Stimulated activated CD4-positive, alpha-beta T cell treated with anti-CD3 and anti-CD28 coated beads, Interleukin-12 subunit alpha, Interleukin-12 subunit beta, amount 100 ng/mL, for 48 hours (primary cell): ENCODE data around the gene MMP12.
"Not testable (repeated sequence)": the region's sequence is repeated elsewhere in the genome, so short reads cannot be mapped to it uniquely, and the experiment has no call there.

Experiments
- DNase-seq, 3 donors: peaks; one replicate each; pipeline ENCODE4 v3.0.0-alpha.2; 2020; ENCODE audit warnings: low read depth in 2 of 3, low spot score in 1 of 3

The MMP12 gene

DNA sequence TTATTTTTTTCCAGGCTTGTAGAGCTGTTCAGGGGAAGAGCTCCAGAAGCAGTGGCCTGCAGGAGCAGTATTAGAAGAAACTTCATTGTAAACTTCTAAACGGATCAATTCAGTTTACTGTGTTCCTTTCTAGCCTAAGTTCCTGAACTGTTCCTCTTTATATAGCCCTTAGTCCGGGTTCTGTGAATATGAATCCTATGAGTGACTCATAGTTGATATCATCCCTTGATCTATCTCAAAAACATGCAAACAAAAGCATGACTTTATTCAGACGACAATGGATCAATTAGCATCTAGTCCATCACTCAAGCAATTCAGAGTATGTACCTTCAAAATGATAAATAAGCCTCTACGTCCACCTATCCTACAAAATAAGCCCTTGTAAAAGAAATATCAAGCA, at the start of gene MMP12:
MMP12 (minus strand) TSS at position 131 of the 400 bp plus-strand sequence; CDS start at position 86, 45 bp downstream.
- DNase-seq: no peak

DNA sequence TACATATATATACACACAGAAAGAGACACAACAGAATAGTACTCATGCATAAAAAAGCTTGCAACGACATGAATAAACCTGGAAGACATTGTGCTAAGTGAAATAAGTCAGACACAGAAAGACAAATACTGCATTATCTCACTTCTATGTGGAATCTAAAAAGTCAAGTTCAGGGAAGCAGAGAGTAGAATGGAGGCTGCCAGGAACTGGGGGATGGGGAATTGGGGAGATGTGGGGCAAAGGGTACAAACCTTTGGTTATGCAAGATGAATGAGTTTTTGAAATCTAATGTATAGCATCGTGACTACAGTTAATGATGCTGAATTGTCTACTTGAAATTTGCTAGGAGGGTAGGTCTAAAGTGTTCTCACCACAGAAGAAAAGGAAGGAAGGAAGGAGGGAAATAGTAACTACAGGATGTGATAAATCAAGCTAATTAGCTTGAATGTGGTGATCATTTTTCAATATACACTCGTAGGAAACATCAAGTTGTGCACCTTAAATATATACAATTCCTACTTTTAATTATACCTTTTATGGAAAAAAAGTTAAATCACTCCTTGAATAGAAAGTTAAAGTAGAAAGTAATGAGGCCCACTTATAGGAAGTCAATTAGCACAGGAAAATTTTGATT, 46.9 kb upstream of the MMP12 start:
- no peak for DNase-seq

DNA sequence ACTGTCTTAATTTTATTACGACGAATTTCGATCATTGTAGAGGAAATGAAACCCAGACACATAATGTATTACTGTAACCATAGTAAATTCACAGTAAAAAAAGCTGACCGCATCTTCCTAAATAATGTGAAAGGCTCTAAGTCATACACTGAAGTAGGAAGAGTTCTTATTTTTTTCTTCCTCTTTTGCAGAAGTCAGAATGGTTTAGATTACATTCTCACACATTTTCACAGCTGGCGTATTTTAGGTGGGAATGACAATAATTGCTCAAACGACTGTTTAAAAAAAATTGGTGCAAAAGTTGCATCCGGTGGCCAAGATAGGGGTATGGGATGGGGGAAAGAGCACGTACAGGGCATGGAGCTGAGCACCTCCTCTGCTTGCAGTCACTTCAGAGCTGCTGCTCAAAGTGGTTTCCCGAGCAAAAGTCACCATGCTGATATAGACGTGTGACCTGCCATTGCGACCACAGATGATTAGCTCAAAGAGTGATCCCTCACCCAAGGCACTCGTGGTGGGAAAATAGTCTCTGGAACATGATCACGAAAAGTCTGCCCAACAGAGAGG, 45.4 kb upstream of the MMP12 start:
- no peak for DNase-seq

DNA sequence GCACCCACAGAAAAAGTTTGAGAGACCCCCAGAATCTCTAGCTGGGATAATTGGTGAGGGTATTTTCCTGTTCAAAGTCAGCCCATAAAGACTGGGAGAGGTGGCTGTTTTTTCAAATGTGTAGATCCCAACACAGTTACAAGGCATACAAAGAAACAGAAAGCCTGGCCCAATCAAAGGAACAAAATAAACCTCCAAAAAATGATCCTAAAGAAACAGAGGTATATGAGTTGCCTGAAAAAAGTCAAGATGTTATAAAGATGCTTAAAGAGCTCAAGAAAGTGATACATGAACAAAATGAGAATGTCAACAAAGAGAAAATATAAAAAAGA, 40.2 kb upstream of the MMP12 start:
- DNase-seq: no peak

DNA sequence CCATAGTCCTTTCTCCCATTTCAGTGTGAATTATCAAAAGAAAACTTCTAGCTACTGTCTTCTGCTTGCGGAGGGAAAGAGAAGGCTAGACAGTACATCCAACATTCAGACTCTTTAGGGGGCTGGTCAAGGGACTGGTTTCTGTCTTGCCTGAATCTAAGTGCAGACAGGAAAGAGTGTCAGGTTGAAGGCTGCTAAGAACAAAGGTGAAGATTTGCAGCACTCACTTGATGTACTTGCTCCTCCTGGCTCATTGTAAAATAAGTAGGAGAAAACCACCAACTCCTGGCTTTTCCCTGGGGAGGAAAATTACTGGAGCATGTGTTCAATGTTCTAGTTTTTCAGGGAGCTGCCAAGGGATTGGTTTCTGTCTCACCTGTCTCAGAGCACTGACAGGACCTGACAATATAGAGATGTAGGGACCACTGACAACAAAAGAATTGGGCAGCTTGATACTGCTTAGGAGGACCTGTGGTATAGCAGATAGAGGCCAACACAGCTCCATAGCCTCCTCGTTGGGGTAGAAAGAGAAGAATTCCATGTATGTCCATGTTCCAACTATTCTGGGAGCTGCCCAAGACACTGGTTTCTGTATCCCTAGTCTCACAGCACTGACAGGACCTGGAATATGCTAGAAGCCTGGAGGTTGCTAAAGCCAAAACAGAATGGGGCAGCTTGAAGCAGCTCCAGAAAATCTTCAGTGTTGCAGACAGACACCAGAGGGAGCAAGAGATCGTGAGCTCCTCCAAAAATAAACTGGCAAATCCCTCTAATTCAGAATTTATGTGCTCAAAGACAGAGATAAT, 39.7 kb upstream of the MMP12 start:
- DNase-seq: no peak

DNA sequence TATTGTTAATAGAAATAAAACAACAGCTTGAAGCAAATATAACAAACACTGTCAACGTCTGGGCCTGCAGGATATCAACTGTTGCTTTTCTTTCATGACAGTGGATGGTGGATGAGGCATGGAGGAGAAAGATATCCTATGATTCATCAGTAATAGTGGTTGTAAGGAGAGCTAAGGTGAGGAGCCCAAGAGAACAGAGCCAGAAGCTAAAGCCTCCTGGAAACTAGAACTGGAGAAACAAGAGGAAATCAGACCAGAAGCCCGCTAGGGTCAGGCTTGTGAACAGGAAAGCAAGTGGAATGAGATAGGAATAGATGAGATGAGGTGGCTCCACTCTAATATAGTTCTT, 37.7 kb upstream of the MMP12 start:
- no peak for DNase-seq

DNA sequence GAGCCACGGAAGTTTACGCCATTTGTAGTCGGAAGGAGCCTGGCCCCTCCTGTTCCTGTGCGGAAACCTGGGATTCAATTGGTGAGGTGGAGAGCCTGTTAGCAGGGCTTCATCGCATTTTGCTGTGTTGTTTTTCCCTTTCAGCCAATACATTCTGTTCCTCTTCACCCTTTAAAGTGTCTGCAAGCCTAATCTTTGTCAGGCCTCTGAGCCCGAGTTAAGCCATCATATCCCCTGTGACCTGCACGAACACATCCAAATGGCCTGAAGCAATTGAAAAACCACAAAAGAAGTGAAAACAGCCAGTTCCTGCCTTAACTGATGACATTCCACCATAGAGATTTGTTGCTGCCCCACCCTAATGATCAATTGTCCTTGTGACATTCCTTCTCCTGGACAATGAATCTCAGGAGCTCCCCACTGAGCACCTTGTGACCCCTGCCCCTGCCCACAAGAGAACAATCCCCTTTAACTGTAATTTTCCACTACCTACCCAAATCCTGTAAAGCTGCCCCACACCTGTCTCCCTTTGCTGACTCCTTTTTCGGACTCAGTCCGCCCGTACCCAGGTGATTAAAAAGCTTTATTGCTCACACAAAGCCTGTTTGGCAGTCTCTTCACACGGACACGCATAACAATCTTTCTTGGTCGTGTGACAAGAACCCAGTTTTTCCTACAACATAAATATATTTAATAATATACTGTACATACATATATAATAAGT, 37.1 kb upstream of the MMP12 start:
- no peak for DNase-seq

DNA sequence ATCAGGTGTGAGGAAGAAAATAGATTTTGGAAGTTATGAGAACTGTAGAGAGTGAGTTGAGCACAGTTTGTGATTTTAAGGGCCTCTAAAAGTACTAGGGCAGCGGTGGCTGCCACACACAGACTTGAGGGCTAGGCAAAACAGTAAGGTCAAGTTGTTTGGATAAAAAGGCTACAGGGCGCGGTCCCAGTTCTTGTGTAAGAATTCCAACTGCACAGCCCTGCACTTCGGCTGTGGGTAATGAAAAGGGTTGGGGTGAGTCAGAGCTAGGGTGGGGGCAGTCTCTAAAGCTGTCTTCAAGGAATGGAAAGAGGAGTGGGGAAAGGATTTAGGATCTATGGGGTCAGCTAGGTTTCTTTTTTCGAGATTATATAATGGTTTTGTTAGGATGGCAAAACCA, 31.1 kb upstream of the MMP12 start:
- not testable (repeated sequence) for DNase-seq

DNA sequence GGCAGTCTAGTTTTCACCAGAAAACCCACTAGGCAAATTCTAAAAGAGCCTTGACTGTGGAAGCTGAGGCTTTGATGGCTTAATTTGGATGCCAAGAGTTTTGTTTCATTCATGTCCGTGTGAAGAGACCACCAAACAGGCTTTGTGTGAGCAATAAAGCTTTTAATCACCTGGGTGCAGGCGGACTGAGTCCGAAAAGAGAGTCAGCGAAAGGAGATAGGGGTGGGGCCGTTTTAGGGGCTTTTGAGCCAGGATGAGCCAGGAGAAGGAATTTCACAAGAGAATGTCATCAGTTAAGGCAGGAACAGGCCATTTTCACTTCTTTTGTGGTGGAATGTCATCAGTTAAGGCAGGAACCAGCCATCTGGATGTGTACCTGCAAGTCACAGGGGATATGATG, 29.1 kb upstream of the MMP12 start:
- DNase-seq: not testable (repeated sequence)

DNA sequence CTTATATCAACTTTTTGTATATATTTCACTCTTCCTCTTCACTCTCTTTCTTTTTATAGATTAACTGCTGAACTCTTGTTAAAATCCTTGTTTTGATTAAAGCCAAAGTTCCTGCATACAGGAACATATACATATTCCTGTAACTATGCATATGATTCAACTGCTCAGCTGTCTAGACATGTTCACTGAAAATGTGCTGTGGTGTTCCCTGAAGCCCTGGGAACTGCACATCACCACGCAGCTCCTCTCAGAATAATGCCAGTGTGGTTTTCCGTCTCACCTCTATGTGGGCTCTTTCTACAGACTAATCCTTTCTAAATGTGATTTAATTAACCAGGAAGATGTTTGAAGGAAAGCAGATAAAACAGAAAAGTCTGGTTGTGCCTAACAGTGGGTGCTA, 25.6 kb upstream of the MMP12 start:
- no peak for DNase-seq

DNA sequence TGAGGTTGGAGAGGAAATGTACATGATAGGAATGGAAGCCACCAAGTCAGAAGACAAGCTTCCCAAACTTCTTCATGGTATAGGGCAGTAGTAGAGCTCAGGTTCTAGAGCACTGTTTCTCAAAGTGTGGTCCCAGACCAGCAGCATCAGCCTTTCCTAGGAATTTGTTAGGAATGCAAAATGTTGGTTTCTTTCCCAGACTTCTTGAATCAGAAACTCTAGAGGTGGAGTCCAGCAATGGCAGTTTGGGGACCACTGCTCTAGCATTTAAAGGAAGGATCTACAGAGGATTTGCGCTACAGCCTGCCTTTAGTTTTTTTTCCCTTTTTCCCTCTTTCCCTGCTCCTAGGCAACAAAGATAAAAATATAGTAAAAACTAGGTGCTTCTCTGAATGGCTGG, 17.0 kb upstream of the MMP12 start:
- DNase-seq: no peak

DNA sequence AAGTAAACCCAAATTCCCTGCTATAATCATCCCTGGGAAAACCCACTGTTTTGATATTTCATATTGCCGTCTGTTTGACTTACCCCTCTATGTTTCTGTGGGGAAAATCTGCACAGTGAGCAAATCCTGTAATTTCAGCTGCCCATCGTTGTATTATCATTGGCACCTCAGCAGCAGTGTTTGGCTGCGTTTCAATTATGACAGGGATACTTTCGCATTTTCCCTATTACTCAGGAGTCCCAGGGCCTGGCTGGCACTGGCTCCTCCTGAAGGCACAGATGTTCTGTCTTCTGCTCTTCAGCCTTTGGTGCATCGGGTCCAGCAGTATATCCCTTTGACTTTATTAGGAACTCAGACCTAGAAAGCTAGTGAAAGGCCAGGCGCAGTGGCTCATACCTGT, 12.2 kb upstream of the MMP12 start:
- DNase-seq: no peak

DNA sequence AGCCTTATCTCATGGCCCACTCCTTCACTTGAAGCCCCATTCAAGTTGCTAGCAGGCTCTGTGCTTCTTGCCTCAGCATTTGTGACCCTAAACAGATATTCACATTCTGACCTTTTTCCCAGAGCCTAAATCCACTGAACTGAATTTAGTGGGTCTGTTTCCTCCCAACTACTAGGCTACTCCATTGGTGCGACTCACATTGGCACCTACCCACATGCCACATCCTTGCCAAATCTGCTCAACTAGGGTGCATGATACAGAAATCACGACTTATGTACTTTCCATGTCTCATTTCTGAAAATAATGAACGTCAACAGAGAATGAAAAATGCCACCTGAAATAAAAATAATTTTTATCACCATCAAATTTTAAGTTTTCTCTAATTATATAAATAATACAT, 8.4 kb upstream of the MMP12 start:
- no peak for DNase-seq

DNA sequence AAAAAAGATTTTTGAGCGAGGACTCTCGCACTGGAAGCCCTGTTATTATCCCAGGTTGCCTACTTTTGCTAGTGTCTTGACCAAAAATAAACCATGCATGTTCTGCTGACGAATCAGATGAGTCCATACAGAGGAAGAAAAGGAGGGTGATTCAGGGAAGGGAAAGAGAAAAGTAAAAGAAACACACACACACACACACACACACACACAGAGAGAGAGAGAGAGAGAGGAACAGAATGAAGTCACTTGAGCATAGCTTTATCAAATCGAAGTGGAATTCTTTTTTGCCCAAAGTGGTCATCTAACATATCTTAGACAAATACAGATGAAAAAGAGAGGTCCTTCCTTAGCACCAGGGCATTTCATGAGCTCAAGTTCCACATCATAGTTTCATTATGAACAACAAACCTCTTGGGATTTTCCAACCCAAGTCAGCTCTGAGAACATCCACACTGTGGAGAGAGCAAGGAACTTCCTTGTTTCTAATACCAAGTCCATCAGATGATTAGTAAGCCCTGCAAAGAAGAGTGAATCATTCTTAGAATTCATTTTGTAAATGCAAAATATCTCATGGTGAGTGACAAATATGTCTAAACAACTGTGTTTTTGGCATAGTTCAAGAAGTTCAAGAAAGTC, 7.7 kb upstream of the MMP12 start:
- DNase-seq: no peak

DNA sequence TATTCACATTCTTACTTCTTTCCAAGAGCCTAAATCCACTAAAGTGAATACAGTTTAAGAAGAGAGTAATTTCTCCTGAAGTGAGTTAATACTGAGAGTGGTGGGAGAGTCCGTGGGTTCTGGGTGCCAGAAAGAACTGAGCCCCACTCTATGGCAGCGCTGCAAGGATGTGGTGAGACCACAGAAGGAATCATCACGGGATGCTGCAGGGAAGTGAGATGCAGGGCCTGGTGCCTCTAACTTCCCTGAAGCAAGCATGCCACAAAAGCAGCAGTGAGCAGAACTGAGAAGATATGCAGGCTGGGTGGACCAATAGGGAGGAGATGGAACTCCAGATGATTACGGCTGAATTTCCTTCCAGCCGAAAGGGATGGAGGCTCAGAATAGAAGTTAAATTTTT, 5.0 kb upstream of the MMP12 start:
- no peak for DNase-seq

DNA sequence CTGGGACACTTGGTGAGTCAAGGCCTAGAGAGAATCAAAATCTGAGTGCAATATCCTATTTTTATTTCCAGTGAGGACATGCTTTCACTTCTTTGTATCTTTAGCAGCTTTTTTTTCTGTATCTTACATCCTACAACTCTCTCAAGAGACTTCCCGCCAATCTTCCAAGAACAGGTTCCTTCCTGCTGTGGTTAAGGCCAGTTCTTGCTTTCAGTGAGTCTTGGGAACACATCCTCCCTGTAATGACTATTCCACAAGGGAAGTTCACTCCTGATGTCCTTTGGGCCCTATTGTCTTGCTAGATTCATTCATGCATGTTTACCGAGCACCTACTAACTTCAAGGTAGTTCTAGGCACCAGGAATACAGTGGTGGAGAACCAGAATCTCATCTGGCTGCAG, 3.8 kb upstream of the MMP12 start:
- DNase-seq: no peak

DNA sequence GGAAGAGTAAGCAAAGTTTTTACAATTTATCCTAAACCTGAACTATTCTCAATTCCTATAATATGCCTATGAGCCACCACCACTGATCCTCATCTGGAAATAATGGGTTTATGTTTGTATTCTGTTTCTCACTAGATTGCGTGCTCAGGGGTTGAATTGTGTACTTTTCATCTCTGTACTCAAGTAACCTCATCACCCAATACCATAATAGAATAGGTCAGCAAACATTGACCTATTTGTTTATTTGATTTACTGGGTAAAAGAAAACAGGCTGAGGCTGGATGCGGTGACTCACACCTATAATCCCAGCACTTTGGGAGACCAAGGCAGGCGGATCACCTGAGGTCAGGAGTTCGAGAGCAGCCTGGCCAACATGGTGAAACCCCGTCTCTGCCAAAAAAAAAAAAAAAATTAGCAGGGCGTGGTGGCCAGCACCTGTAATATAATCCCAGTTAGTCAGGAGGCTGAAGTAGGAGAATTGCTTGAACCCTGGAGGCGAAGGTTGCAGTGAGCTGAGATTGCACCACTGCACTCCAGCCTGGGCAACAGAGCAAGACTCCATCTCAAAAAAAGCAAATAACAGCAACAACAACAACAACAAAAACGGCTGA, 5.3 kb downstream of the MMP12 start:
- DNase-seq: not testable (repeated sequence)

DNA sequence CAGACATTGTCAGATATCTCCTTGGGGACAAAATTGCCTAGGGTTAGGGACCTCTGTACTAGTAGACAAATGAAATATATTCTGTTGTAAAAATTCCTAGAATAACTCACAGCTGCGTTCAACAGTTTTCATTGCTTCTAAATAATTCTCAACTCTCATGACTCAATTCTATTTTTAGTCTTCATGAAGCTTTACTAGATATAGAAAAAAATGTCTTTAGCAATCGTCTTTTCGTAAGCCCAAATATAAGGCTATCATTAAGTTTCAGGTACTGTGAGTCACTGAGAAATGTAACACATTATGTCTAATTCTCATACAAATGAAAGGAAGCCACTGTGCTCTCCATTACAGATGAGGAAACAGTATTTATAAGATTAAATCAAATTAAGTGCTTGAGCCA, 6.4 kb downstream of the MMP12 start:
- DNase-seq: no peak

DNA sequence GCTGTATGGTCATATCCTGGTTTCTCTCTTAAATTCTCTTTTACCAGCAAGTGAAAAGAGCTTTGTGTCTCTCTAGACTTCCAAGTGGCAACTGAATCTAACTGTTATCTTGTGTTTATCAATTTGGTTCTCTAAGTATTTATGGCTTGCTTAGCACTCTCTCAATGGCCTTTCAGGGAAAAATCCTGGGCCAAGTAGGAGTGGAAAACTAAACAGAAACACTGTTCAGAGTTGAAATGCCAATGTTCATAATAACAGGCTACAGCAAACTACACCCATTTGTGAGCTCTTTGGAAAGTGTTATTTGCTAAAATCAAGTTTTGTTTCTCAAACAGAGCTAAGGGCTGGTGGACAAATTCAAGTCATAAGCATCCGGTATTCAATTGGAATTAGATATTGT, 10.1 kb downstream of the MMP12 start:
- no peak for DNase-seq

DNA sequence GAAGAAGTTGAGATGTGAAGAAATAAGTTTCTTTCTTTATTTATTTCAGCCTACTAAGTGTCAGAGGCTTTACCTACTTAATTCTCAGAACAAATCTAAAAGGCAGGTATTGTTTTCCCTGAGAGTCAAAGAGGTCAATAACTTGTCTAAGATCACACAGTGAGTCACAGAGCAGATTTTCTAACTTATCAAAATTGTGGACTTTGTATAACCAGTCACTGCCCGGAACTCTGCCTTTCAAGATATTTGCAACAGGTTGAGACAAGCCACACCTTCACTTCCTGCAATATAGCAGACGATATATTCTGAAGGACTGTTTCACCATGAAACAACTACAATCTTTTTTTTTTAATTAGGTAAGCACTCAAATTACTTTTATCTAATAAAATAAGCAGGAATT, 20.8 kb downstream of the MMP12 start:
- no peak for DNase-seq

DNA sequence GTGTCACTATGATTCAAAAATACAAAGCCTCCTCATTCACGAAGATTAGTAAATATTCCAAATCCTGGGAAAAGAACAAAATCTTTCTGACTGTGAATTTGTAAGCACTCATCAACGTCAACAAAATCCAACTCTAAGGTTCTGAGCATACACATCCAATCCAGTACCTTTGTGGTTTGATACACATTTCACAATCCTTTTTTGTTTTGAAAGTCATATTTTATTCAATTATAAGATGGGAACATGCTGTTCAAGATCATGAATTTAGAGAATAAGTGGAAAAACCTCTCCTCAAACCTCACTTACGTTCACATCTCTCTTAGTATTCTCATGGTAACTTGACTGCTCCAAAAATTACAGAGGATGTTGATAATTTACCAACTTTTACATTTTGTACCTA, 21.7 kb downstream of the MMP12 start:
- DNase-seq: no peak
